ENCODE data around the gene CDAN1. TPM values are rescaled to one million over a fixed set of nuclear protein-coding genes. Genes with fewer than 3 reads are reported as not detected.

Gene CDAN1
- total RNA-seq, 4 donors from 2014 or later, result 8.9 to 12.8 (median 11.3) TPM

DNA sequence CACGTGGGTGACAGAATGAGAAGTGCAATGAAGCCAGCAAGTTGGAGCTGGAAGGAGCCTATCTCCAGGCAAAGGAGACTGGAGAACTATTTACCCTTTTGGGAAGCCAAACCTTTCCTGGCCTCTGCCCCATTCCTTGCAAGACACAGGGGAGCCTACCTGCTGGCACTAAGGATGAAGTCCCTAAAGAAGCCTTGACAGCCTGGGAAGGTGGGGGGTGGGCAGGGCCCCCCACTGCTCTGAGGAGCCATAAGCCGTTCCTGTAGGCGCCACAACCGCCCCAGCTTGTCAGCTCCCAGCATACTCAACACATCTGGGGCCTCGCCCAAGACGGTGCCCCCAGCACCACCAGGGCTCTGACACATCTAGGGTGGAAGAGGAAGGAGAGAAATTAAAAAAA lies 5.5 kb downstream of the CDAN1 start:
- H3K9me3 ChIP-seq, result no peaks in the 10 kb centered on the region
- intact Hi-C loops (cut with DNase I), result loop anchor here (10.0 kb wide), 1 partner anchor 193 kb away; the partner anchor contains the start of gene TTBK2
- no peak overlapping the region for H3K4me3 ChIP-seq
- peaks cover 14 to 51% (median 38%) of the 10 kb centered on the region in 4 donors for H3K4me1 ChIP-seq
- no peak overlapping the region for H3K27ac ChIP-seq (replicated peaks in 1 of 4)
- no peak for TF ChIP-seq EP300 (IDR thresholded peaks at IDR 0.05)
- TF ChIP-seq POLR2AphosphoS5 (IDR thresholded peaks at IDR 0.05), result no peak
- TF ChIP-seq POLR2A (IDR thresholded peaks at IDR 0.05; ENCODE audit: low read depth), result no peak
- TF ChIP-seq, protein P1, sequence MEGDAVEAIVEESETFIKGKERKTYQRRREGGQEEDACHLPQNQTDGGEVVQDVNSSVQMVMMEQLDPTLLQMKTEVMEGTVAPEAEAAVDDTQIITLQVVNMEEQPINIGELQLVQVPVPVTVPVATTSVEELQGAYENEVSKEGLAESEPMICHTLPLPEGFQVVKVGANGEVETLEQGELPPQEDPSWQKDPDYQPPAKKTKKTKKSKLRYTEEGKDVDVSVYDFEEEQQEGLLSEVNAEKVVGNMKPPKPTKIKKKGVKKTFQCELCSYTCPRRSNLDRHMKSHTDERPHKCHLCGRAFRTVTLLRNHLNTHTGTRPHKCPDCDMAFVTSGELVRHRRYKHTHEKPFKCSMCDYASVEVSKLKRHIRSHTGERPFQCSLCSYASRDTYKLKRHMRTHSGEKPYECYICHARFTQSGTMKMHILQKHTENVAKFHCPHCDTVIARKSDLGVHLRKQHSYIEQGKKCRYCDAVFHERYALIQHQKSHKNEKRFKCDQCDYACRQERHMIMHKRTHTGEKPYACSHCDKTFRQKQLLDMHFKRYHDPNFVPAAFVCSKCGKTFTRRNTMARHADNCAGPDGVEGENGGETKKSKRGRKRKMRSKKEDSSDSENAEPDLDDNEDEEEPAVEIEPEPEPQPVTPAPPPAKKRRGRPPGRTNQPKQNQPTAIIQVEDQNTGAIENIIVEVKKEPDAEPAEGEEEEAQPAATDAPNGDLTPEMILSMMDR (IDR thresholded peaks at IDR 0.05), result no peak
- DNase-seq (ENCODE audit: extremely low spot score), result no peak
- H3K27me3 ChIP-seq, result no peaks in the 10 kb centered on the region
- WGBS, result 76% methylated on average over 6 of the region's 6 CpGs
- peaks cover 31 to 91% (median 81%) of the 10 kb centered on the region in 4 donors for H3K36me3 ChIP-seq

DNA sequence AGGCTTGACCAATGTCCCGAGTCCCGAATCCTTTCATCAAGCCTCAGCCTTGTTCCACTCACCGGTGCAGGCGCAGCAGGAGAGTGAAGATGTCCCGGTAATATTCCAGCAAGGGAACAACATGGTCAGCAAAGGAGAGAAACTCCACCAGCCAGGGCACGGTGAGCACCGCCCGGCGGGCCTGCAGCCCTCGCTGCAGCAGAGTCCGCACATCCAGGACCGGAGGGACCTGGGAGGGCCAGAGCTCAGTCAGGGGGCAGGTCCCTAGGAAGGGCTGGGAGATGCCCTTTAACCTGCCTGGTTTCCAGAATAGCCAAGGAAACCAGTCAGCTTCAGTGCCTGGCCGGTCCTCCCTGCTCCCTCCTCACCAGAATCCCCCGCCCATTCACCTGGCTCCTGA lies 6.4 kb downstream of the CDAN1 start:
- no peak for DNase-seq (ENCODE audit: extremely low spot score)

DNA sequence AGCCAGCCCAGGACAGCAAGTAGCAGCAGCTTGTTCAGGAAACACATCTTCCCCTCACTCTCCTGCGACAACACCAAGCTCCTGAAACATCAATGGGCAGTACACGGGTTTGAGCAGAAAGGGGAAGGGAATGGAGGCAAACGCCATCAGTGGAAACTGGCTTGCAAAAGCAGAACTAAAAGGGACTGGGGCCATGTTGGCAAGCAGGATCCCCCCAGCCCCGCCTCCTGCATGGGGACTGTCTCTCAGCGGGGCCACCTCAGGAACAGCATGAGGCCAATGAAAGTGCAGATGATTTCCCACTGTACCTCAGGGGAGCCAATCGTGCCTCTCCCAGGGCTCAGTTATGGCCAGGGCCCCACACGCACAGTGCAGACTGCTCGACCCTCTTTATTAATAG lies 6.8 kb downstream of the CDAN1 start:
- TF ChIP-seq POLR2A (IDR thresholded peaks at IDR 0.05; ENCODE audit: low read depth) (no peak), POLR2AphosphoS5 (IDR thresholded peaks at IDR 0.05) (no peak), EP300 (IDR thresholded peaks at IDR 0.05) (no peak)
- TF ChIP-seq, protein P1 (IDR thresholded peaks at IDR 0.05), result no peak
- Histone ChIP-seq H3K4me1 (peaks cover 4 to 42% (median 29%) of the 10 kb centered on the region in 4 donors), H3K36me3 (peaks cover 40 to 100% (median 91%) of the 10 kb centered on the region in 4 donors), H3K9me3 (no peaks in the 10 kb centered on the region), H3K27me3 (no peaks in the 10 kb centered on the region), H3K27ac (replicated peaks in 1 of 4) (no peak overlapping the region), H3K4me3 (no peak overlapping the region)
- no peak for DNase-seq (ENCODE audit: extremely low spot score)
- intact Hi-C loops (cut with DNase I), result loop anchor here (10.0 kb wide), 1 partner anchor 195 kb away; the partner anchor contains the start of gene TTBK2
- 81% methylated on average over 4 of the region's 8 CpGs for WGBS

More for the DNA sequence above, 6.4 kb downstream of the CDAN1 start:
- H3K4me3 ChIP-seq, result no peak overlapping the region
- intact Hi-C loops (cut with DNase I), result loop anchor here (10.0 kb wide), 1 partner anchor 194 kb away; the partner anchor contains the start of gene TTBK2
- no peak overlapping the region for H3K27ac ChIP-seq (replicated peaks in 1 of 4)
- WGBS, result 92% methylated on average over 14 of the region's 14 CpGs
- peaks cover 8 to 46% (median 33%) of the 10 kb centered on the region in 4 donors for H3K4me1 ChIP-seq
- no peaks in the 10 kb centered on the region for H3K27me3 ChIP-seq
- peaks cover 37 to 100% (median 89%) of the 10 kb centered on the region in 4 donors for H3K36me3 ChIP-seq
- no peaks in the 10 kb centered on the region for H3K9me3 ChIP-seq
- TF ChIP-seq EP300 (IDR thresholded peaks at IDR 0.05), result no peak
- no peak for TF ChIP-seq POLR2A (IDR thresholded peaks at IDR 0.05; ENCODE audit: low read depth)
- TF ChIP-seq POLR2AphosphoS5 (IDR thresholded peaks at IDR 0.05), result no peak
- TF ChIP-seq, protein P1 (IDR thresholded peaks at IDR 0.05), result no peak

DNA sequence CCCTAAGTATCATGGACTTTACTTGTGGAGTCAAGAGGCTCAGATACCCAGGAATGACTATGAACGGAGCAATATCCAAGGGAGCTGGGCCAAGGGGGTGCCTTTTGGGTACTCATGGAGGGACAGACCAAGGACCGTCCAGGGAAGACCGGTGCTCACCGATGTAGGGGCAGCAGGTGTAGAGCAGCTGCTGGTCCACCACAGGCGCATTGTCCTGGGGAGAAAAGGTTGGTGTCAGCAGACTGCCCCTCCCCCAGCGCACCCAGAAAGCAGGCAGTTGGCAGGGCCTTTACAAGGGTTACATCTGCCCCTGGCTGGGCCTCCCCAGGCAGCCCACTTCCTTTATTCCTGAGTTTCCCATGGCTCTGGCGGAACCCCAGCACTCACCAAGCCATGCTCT lies 7.5 kb downstream of the CDAN1 start:
- no peak for DNase-seq (ENCODE audit: extremely low spot score)
- H3K27me3 ChIP-seq, result no peaks in the 10 kb centered on the region
- H3K27ac ChIP-seq (replicated peaks in 1 of 4), result no peak overlapping the region
- TF ChIP-seq EP300 (IDR thresholded peaks at IDR 0.05) (no peak), POLR2A (IDR thresholded peaks at IDR 0.05; ENCODE audit: low read depth) (no peak)
- TF ChIP-seq, protein P1 (IDR thresholded peaks at IDR 0.05), result no peak
- H3K4me3 ChIP-seq, result no peak overlapping the region
- no peaks in the 10 kb centered on the region for H3K9me3 ChIP-seq
- 92% methylated on average over 7 of the region's 7 CpGs for WGBS
- H3K4me1 ChIP-seq, result peaks cover 0 to 34% (median 22%) of the 10 kb centered on the region in 4 donors
- intact Hi-C loops (cut with DNase I), result no loop called here
- peaks cover 42 to 100% (median 94%) of the 10 kb centered on the region in 4 donors for H3K36me3 ChIP-seq

DNA sequence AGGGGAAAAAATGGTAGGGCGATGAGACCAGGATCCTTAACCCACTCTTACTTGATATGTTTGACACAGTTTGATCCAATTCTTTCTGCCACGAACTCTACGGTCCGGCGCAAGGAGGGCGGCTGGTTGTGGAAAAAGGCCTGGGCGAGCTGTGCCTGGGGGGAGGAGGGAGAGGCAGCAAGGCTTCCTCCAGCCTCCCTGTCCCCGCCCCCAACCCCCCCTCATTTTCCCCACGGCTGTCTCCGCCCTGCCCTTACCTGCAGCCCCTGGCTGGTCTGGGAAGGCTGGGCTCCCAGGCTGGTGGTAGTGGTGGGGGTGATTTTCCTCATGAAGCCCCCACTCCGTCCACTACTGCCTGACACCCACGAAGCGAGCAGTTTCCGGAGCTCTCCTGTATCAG lies 8.0 kb downstream of the CDAN1 start:
- Histone ChIP-seq H3K36me3 (peaks cover 46 to 100% (median 96%) of the 10 kb centered on the region in 4 donors), H3K4me1 (peaks cover 0 to 30% (median 22%) of the 10 kb centered on the region in 4 donors), H3K27ac (replicated peaks in 1 of 4) (no peak overlapping the region)

More for the DNA sequence above, 8.0 kb downstream of the CDAN1 start:
- TF ChIP-seq POLR2A (IDR thresholded peaks at IDR 0.05; ENCODE audit: low read depth), result no peak
- TF ChIP-seq, protein P1 (IDR thresholded peaks at IDR 0.05), result no peak
- no peak for TF ChIP-seq EP300 (IDR thresholded peaks at IDR 0.05)
- TF ChIP-seq POLR2AphosphoS5 (IDR thresholded peaks at IDR 0.05), result no peak
- Histone ChIP-seq H3K4me3 (no peak overlapping the region), H3K9me3 (no peaks in the 10 kb centered on the region), H3K27me3 (no peaks in the 10 kb centered on the region)
- WGBS, result 59% methylated on average over 8 of the region's 14 CpGs
- intact Hi-C loops (cut with DNase I), result no loop called here
- no peak for DNase-seq (ENCODE audit: extremely low spot score)
